Caco-2 (cell line): ENCODE results near the gene BMP15. TPM values are rescaled to one million over a fixed set of nuclear protein-coding genes. Genes with fewer than 3 reads are reported as not detected.

ENCODE experiments used
- BruUV-seq: library from RNA; stranded (reverse); fragments of 400-500 nt; replicated peaks from 2 replicates; lab custom pipeline; 2021; lab: Mats Ljungman, UMichigan
- CTCF ChIA-PET: fragments of 300-600 bp; sonication (Branson Sonifier 250); formaldehyde crosslinking; loops from one replicate; lab custom pipeline; 2022; ENCODE audit warnings: antibody characterized with exemption; lab: Charles Lee
- POLR2A ChIA-PET: fragments of 300-600 bp; sonication (Branson Sonifier 250); formaldehyde crosslinking; loops from one replicate; lab custom pipeline; 2022; ENCODE audit warnings: antibody characterized with exemption; lab: Charles Lee
- DNase-seq, 2 experiments: peaks; one replicate each; pipeline versions ENCODE4 v3.0.0 to v3.0.0-alpha.2; 2020 to 2022
- H3K27me3 ChIP-seq: replicated peaks from 2 replicates; pipeline ENCODE4 v1.6.0; 2011; ENCODE audit warnings: low read length; ENCODE audit not compliant: control insufficient read depth, insufficient read depth
- H3K36me3 ChIP-seq: 2 replicates; pipeline ENCODE4 v1.5.1; 2011; ENCODE audit warnings: low read length; ENCODE audit not compliant: control insufficient read depth, insufficient read depth
- H3K4me1 ChIP-seq: fragments of 250-450 bp; sonication (Bioruptor Pico); 2 replicates; pipeline ENCODE4 v1.5.1; 2020; ENCODE audit warnings: mild to moderate bottlenecking
- H3K4me3 ChIP-seq: 2 replicates; pipeline ENCODE4 v1.5.1; 2011; ENCODE audit warnings: low read depth, mild to moderate bottlenecking, control low read depth, low read length
- H3K9me3 ChIP-seq: fragments of 250-450 bp; sonication (Bioruptor Pico); 2 replicates; pipeline ENCODE4 v1.5.1; 2020; ENCODE audit warnings: mild to moderate bottlenecking, moderate library complexity
- H3K27ac Mint-ChIP-seq: one replicate; pipeline ENCODE4 v1.8.0; 2022; ENCODE audit warnings: mixed read lengths; ENCODE audit not compliant: unreplicated experiment
- H3K27me3 Mint-ChIP-seq: one replicate; pipeline ENCODE4 v1.8.0; 2022; ENCODE audit warnings: mixed read lengths; ENCODE audit not compliant: insufficient read depth, unreplicated experiment
- H3K36me3 Mint-ChIP-seq: one replicate; pipeline ENCODE4 v1.8.0; 2022; ENCODE audit warnings: mild to moderate bottlenecking, mixed read lengths; ENCODE audit not compliant: insufficient read depth, unreplicated experiment
- H3K4me1 Mint-ChIP-seq: one replicate; pipeline ENCODE4 v1.8.0; 2022; ENCODE audit warnings: low read depth, mixed read lengths; ENCODE audit not compliant: unreplicated experiment
- H3K4me3 Mint-ChIP-seq: one replicate; pipeline ENCODE4 v1.8.0; 2022; ENCODE audit warnings: mild to moderate bottlenecking, moderate library complexity, mixed read lengths; ENCODE audit not compliant: unreplicated experiment
- H3K9me3 Mint-ChIP-seq: one replicate; pipeline ENCODE4 v1.8.0; 2022; ENCODE audit warnings: mixed read lengths; ENCODE audit not compliant: unreplicated experiment
- intact Hi-C: fragments of 100-400 bp; cut with micrococcal nuclease; formaldehyde crosslinking; loops from one replicate; pipeline ENCODE4 v1.10.0; 2022; ENCODE audit not compliant: unreplicated experiment
- total RNA-seq: library from RNA; stranded (reverse); gene quantifications from 2 replicates; pipeline ENCODE4 v1.2.3, GENCODE V29; 2022
- TF ChIP-seq, protein P1 (sequence below), 2 experiments: fragments of 200-600 bp in 1 of 2; IDR thresholded peaks; 1 replicate in 1 of 2; 2 replicates in 1 of 2; pipeline versions ENCODE4 v1.5.1 to v1.8.0; 2011 to 2022; ENCODE audit warnings: antibody characterized with exemption in 1 of 2, control low read depth in 1 of 2, inconsistent platforms in 1 of 2, low read depth in 1 of 2, low read length in 1 of 2, mild to moderate bottlenecking in 1 of 2, moderate library complexity in 1 of 2; ENCODE audit not compliant: insufficient read depth in 1 of 2, severe bottlenecking in 1 of 2, unreplicated experiment in 1 of 2

BMP15 gene
- total RNA-seq, 1 experiment from 2014 or later = not detected

DNA sequence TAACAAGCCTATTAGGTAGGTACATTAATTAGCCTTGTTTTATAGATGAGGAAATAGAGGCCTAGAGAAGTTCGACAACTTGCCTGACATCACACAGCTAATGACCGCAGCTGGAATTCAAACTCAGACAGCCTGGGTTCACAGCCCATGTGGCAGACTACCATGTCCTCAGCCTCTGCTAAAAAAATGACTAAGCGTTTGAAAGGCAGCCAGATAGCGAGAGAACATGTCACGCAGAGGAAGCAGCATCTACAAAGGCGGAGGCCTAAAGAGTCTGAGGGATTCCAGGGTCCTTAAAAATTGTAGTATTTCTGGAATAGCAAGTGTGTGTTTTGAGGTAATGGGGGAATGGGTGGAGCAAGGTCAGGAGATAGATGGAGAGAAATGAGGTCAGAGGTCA, 33.2 kb upstream of the BMP15 start:
- Histone ChIP-seq H3K4me3 (no peak overlapping the region), H3K9me3 (no peaks in the 10 kb centered on the region), H3K36me3 (no peaks in the 10 kb centered on the region), H3K27me3 (no peaks in the 10 kb centered on the region), H3K4me1 (no peaks in the 10 kb centered on the region)
- Mint-ChIP-seq H3K9me3 (no peaks in the 10 kb centered on the region), H3K27ac (no peak overlapping the region), H3K4me3 (no peak overlapping the region), H3K27me3 (no peaks in the 10 kb centered on the region), H3K36me3 (no peaks in the 10 kb centered on the region), H3K4me1 (no peaks in the 10 kb centered on the region)
- no peak for DNase-seq
- ChIA-PET CTCF (no interaction called here), POLR2A (no interaction called here)
- TF ChIP-seq, protein P1, sequence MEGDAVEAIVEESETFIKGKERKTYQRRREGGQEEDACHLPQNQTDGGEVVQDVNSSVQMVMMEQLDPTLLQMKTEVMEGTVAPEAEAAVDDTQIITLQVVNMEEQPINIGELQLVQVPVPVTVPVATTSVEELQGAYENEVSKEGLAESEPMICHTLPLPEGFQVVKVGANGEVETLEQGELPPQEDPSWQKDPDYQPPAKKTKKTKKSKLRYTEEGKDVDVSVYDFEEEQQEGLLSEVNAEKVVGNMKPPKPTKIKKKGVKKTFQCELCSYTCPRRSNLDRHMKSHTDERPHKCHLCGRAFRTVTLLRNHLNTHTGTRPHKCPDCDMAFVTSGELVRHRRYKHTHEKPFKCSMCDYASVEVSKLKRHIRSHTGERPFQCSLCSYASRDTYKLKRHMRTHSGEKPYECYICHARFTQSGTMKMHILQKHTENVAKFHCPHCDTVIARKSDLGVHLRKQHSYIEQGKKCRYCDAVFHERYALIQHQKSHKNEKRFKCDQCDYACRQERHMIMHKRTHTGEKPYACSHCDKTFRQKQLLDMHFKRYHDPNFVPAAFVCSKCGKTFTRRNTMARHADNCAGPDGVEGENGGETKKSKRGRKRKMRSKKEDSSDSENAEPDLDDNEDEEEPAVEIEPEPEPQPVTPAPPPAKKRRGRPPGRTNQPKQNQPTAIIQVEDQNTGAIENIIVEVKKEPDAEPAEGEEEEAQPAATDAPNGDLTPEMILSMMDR (IDR thresholded peaks at IDR 0.05; ENCODE audit: insufficient read depth in 1 of 2, low read depth in 1 of 2, low read length in 1 of 2, severe bottlenecking in 1 of 2, unreplicated experiment in 1 of 2) = no peak
- intact Hi-C loops = no loop called here
- no TSS peak for BruUV-seq

DNA sequence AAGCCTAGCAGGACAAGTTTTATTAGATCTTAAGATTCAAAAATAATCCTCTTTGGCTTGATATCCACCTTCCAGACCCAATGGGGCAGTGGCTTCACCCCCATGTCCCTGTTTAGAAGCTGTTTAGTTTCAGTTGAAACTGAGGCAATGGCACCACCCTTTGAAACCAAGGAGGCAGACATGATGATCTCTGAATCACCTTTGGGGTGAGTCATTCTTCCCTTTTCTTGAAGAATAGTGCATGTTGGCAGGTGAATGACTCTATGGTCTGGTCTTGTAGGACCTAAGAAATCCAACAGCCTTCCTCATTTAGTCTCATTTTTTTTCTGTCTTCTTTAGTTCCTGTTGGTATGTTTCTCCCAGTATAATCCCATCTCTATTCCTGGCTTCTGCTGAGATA, 29.5 kb upstream of the BMP15 start:
- Mint-ChIP-seq H3K4me1 (no peaks in the 10 kb centered on the region), H3K27me3 (peaks cover 4% of the 10 kb centered on the region), H3K36me3 (no peaks in the 10 kb centered on the region), H3K9me3 (no peaks in the 10 kb centered on the region), H3K27ac (no peak overlapping the region), H3K4me3 (no peak overlapping the region)
- no peaks in the 10 kb centered on the region for H3K36me3 ChIP-seq
- BruUV-seq = no TSS peak
- H3K27me3 ChIP-seq = no peaks in the 10 kb centered on the region
- no peak for DNase-seq
- no peaks in the 10 kb centered on the region for H3K4me1 ChIP-seq
- H3K4me3 ChIP-seq = no peak overlapping the region
- intact Hi-C loops = no loop called here
- ChIA-PET CTCF (no interaction called here), POLR2A (no interaction called here)
- TF ChIP-seq, protein P1 (IDR thresholded peaks at IDR 0.05; ENCODE audit: insufficient read depth in 1 of 2, low read depth in 1 of 2, low read length in 1 of 2, severe bottlenecking in 1 of 2, unreplicated experiment in 1 of 2) = no peak
- H3K9me3 ChIP-seq = no peaks in the 10 kb centered on the region

- no peaks in the 10 kb centered on the region for H3K36me3 Mint-ChIP-seq
- Histone ChIP-seq H3K27me3 (no peaks in the 10 kb centered on the region), H3K4me1 (no peaks in the 10 kb centered on the region), H3K36me3 (no peaks in the 10 kb centered on the region), H3K9me3 (no peaks in the 10 kb centered on the region), H3K4me3 (no peak overlapping the region)
- CTCF ChIA-PET = no interaction called here
- TF ChIP-seq, protein P1 (IDR thresholded peaks at IDR 0.05; ENCODE audit: insufficient read depth in 1 of 2, low read depth in 1 of 2, low read length in 1 of 2, severe bottlenecking in 1 of 2, unreplicated experiment in 1 of 2) = no peak
- no peak overlapping the region for H3K27ac Mint-ChIP-seq
- H3K27me3 Mint-ChIP-seq = peaks cover 5% of the 10 kb centered on the region
- no TSS peak for BruUV-seq
- no peaks in the 10 kb centered on the region for H3K4me1 Mint-ChIP-seq
- POLR2A ChIA-PET = no interaction called here
- H3K9me3 Mint-ChIP-seq = no peaks in the 10 kb centered on the region
- no peak for DNase-seq
- no peak overlapping the region for H3K4me3 Mint-ChIP-seq
- intact Hi-C loops = no loop called here
Measured at GRCh38 chrX:50888884-50889283, 21.7 kb upstream of the BMP15 start.
